Activated naive CD8-positive, alpha-beta T cell treated with anti-CD3 and anti-CD28 coated beads, Interleukin-2, amount 10 ng/mL, durations not matched to agents 7 days and 5 days (primary cell): ENCODE results near the gene VEZT. TPM values are rescaled to one million over a fixed set of nuclear protein-coding genes. Genes with fewer than 3 reads are reported as not detected.

Experiments
- microRNA-seq: library from miRNA; unstranded; fragments of <30 nt; microRNA quantifications from one replicate; pipeline ENCODE4 v1.2.0, GENCODE V29; 2022
- total RNA-seq, 2 experiments: library from RNA; stranded (reverse); gene quantifications; one replicate each; pipeline ENCODE4 v1.2.3, GENCODE V29; 2021

Gene VEZT
- total RNA-seq, 2 experiments from 2014 or later = 33.7 to 37.1 TPM

Small RNAs within 50 kb of the gene (microRNA-seq; reads per million reads assigned to microRNA genes)
- gene MIR331 = 142 reads per million, percentile 60 among the genes with 10 or more reads in this experiment
- not detected for gene MIR3685

Other genes starting within 250 kb of the VEZT start
- 100 to 1,000 TPM; 105 to 114 TPM for gene NDUFA12, start 214.1 kb upstream of the VEZT start, total RNA-seq
- gene NR2C1, start 144.2 kb upstream of the VEZT start, total RNA-seq = 10 to 100 TPM; 38.4 to 46.5 TPM
- under 1 TPM; 0.45 to 0.64 TPM for gene FGD6, start 340 bp upstream of the VEZT start, total RNA-seq